ENCODE results near the gene CPVL.
"Not testable (repeated sequence)": the region's sequence is repeated elsewhere in the genome, so short reads cannot be mapped to it uniquely, and the experiment has no call there.

The CPVL gene

DNA sequence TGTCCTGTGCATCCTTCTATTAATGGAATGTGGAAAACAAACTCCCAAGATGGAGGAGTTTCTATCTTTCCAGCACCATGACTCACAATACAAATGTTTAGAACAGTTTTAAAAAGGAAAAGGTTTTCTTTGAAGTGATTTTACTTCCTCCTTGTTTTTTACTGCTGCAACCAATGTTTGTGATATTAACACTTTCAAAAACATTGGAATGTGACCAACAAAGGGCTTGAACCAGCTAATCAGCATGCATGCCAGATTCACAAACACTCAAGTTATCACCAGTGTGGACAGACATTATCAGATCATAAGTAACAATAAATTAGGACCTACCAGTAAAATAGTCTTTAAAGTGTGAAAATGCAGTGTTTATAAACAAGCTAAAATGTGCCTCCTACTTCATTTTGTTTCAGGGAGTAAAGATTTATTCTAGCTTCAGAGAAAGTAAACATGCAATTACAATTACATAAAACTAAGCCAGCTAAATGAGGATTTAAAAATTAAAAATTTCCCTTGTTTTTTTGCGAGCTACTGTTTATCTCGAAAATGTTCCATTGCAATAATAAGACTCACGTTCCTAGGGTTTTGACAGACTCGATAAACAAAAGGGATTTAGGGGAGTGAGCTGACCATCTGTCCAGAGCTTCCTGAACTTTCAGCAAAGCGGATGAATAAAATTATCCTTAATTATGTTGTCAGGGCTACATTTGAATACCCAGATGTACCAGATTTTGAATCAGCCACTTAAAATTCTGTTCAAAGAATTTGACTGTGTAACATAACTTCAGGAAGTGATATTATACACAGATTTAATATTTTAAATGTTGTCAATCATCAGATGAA is 29.8 kb downstream of the CPVL start:
- no peak for DNase-seq

DNA sequence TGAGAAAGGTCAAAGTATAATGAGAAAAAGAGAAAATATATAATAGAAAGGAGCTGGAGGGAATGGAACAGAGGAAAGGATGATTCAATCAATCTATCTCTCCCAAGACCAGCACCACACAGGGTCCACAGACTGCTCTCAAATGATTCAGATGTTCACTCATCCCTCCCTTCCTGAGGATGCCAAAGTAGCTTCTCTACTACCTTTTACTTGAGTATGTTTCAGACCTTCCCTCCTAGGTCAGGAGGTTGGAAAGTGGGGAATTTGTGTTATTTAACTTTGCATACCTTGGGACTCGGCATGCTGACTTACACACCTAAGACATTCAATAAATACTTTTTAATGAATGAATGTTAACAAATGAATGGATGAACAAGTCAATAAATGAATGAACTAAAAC is 30.6 kb downstream of the CPVL start:
- DNase-seq = no peak

DNA sequence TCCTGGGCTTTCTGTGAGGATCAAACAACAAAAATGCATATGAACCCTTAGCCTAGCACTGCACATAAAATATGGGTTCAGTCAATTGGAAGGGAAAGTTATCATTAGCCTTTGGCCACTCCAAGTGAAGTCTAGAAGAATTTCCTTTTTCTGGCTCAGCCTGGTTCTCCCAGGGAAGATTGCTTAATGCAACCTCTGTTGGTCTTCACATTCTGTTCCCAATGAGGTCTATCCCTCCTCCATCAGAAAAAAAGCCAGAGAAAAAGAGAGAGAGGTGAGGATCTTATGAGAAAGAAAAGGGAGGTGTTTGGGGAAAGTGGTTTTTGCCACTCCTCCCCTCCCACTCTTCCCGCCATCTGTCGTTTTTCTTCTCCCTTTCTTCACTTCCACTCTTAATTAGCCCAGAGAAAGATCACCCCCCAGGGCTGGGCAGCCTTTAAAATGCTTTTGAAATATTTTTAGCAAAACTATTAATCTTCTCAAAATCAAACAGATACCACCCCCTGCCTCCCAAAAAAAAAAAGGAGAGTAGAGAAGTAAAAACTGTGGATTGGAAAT is 31.1 kb downstream of the CPVL start:
- DNase-seq = no peak

DNA sequence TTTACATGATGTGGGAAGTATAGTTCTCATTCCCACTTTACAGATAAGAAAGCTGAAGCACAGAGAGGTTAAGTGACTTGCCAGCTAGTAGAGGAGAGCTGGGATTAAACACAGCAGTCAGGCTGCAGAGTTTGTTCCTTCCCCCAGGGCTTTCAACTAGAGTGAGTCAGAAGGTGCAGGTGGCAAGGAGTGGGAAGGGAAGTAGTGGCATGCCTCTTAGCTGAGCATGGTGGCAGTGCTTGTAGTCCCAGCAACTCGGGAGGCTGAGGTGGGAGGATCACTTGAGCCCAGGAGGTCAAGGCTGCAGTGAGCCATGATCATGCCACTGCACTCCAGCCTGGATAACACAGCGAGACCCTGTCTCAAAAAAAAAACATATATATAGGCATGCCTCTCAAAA is 32.1 kb downstream of the CPVL start:
- not testable (repeated sequence) for DNase-seq

DNA sequence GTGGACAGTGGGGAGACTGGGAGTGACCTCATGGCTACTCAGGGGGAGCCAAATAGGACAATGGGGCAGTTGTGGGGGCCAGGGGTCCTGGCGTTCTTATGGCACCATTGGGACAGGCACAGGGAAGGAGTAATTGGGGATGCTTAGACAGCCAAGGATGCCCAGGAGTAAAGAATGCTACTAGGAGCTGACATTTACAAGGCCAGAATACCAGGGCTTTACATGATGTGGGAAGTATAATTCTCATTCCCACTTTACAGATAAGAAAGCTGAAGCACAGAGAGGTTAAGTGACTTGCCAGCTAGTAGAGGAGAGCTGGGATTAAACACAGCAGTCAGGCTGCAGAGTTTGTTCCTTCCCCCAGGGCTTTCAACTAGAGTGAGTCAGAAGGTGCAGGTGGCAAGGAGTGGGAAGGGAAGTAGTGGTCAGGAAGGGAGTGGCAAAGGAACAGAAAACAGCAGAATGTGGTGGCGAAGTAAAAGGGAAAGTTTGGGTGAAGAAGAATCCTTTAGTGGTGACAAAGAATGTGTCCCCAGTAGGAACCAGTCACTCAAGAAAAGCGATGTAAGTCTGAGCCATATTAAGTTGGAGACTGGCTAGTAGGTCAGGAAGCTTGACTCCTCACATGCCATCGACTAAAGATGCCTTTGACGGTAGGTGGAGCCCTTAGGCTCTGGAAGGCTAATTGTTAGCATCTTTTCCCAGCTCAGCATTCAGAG is 32.8 kb downstream of the CPVL start:
- peak; percentile 35 to 52 for DNase-seq

DNA sequence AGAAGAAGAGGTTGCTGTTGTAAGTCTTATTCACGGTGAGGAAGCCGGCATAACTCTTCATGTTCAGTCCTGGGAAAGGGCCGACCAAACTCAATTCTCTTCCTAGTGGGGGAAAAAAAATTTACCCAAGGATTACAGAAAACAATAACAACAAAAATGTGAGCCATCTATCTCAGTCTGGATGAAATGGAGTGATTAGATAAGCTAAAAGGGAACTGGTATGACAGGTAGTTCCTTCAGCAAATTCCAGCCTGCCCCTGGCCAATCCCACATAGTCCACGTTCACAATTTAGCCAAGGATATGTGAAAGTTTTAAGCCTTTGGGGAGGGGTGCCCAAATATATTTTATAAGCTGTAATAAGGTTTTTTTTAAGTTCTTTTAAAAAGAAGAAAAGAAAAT is 33.6 kb downstream of the CPVL start:
- DNase-seq = no peak

DNA sequence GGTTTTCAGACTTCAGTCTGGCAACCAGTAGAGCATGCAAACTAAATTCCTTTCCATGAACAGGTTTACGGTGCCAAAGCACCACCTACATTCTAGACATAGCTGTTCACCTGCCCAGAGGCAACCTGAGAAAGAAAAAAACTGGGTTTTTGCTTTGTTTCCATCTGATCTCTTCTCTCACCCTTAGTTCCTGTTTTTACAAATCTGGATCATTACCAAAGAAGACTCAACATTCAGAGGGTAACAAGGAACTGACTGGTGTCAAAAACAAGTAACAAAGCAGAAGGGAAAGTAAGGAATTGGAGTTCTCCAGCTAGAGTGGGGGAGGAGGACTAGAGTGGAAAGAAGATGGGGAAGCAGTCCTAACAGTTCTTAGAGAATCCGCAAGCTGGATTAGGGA is 36.4 kb downstream of the CPVL start:
- peak; percentile 73 to 76 for DNase-seq

DNA sequence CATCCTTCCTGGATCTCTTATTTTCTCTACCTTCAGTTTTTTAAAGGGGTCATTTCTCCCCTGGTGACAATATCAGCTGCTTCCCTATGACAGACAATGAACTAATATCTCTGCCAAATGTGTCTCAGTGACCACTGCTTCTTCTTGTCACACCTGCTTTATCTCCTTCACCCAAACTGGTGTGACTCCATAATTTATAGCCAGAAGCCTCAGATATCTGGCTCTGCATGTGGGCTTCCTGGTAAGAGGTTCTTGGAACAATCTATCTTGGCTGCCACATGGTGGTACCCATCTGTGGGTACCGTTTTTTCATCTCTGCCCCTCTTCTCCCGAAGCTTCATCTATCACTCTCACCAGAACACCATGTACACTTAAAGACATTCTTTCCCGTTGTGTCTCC is 37.0 kb downstream of the CPVL start:
- DNase-seq = no peak

DNA sequence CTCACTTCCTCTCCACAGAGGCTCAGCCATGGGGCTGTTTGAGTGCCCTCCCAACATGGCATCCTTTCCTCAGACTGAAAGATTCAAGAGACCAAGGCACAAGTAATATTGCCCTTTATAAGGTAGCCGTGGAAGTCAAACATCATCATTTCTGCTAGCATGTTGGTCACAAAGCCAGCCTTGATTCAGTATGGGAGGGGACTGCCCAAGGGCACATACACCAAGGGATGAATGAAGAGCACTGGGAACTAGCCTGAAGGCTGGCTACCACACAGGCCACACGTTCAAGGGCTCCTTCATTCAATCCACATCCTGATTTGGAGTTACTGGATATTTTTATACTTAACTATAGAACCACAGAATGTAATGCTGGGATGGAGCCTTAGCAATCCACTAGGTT is 39.3 kb downstream of the CPVL start:
- DNase-seq = no peak

DNA sequence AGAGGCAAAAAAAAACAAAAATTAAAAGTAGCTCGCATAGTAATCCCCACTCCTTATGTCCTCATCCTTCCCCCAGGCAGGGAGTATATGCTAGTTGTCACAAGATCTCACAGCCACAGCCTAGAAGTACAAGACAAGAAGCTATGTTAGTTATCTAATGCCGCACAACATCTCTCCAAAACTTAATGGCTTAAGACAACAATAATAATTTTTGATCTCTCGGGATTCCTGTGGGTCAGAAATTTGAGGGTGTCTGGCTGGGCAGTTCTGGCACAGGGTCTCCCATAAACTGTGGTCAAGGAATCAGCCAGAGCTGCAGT is 39.7 kb downstream of the CPVL start:
- no peak for DNase-seq

DNA sequence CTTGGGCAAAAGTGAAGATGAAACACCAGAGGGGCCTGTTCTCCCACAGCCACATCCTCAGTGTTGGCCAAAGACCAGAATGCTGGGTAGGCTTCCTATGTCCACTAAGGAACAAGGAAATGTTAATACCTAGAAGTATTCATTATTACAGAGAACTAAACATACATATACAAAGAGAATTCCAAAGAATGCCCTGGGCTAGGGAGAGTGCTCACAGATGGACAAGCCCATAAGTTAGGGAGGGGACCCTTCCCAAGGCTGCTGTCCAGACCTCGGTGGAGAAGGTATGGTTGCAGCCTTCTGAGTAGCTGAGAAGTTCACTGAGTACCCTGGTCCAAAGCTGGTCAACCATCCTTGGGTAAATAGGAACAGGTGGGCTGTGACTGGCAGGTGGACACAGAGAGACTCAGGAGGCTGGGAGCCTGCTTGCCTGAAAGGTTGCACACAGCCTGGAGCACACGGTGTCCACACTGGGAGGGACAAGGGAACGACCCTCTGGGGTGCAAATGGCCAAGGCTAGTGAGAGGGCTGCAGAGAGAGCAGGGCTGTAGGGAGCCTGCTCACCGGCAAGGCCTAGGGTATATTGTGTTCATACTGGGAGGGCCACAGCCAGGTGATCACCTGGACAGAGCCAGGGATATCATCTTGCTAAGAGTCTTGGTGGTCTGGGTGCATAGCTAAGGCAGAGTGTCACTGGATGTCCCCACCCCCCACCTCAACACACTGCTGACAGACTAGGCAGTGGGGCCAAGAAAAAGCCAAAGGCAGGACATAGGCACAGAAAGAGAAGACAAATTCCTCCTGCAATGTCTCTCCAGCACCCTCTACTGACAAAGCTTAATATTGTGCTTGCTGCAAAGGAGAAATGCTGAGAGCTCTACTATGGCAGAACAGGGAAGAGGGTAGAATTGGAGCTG is 40.3 kb downstream of the CPVL start:
- DNase-seq = peak; percentile 60 to 88

DNA sequence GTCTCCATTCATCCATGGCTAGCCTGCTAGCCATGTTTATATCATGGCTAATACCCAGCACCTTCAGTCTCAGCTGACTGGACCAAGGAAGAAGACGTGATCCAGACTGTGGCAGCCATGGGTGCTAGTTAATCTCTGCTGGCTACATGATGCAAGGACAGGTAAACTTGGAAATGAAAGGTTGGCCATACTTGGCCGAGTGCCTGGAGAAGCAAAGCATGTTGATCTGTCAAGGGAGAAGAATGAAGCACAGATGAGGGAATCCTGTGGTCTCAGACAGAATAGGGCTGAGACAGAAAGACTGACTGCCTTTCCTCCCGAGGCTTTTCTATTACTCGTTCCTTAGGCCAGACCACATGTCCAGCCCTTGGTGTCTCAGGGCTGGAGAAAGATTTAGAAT is 41.1 kb downstream of the CPVL start:
- no peak for DNase-seq

DNA sequence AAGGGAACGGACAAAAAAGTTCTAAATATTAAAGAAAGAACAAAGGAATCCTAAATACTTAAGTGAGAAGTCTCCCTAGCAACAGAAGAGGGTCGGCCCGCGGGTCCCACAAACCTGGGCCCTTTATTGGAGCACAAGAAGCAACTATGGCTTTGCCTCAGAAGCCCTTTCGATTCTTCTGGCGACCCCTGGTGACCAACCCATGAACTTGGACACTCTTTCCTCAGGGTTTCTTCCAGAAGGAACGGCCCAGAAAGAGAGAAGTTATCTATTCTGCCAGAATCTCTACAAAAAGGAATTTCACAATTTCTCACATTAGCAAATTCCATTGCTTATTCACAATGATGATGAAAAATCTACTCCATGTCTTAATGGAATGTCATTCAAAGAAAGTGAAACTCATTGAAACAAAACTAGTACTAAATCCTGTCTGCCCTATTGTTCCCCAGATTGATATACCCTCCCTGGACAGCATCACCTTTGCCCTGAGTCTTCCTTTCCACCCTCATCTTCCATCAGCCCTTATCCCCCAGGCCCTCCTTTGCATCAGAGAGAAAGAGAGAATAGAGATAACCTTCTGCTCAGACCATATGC is 43.7 kb downstream of the CPVL start:
- peak; percentile 88 to 93 for DNase-seq

DNA sequence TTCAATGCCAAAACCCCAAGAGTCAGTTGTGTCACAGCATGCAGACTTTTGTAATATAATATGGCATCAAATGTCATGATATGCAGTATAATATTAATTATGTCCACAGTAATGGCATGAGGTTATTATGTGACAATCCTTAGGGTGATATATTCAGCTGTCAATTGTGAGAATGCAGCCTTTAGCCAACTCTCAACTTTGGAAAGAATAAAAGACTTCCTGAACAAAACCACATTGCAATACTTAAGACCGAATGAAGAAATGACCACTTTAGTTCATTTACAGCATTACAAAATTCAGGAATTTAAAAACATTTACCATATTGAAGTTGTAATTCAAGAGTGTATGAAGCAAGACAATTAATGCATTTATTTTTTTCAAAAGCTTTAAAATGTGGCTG is 45.4 kb downstream of the CPVL start:
- DNase-seq = peak; percentile 70 to 71

DNA sequence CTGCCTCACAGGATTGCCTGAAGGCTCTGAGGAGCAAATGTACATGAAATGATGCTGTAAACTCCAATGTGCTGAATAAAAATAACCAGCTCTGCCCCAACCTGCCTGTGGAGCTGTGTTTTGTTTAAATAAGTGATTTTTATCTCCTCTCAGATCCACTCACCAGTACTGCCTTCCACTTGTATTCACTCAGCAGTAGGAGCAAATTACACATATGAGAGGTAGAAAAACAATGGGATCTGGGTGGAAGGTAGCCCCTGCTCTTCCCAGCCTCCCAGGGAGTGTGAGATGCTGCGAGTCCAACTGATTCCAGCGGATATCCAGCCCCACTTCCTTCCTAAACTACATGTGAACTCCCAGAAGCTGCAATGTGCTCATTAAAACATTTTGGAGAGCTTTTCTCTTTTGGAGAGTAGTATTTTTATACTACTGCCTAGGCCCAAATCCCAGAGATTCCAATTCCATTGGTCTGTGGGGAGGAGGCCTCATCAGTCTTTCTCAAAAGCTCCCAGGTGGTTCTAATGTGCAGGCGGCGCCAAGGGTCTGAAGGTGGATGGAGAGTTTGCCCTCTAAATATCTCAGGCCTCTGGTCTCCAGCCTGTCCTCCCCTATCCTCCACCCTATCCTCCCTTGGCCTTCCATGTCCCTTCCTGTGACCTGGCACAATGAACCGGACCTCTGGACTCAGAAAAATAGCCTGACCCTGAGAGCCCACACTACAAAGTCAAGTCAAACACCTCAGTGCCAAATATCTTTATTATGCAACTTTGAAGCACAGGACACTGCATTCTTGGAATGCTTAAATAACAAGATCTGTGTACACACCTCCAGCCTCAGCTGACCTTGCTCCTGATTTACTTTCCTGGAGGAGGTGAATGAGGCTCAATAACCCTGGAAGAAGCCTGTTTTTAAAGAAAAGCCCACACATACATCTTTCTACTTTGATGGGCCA is 46.2 kb downstream of the CPVL start:
- DNase-seq = no peak

DNA sequence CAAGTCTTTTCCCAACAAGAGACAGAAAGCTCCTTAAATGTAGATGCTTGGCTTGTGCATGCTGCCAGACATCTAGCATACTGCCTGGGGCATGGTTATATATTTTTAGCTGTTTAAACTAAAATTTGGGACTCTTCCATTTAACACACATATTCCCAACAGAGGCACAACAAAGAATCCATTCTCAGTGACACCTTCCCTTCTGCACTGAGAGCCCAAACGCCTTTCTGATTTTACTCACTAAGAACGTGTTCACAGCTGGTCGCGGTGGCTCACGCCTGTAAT is 49.9 kb downstream of the CPVL start:
- no peak for DNase-seq

DNA sequence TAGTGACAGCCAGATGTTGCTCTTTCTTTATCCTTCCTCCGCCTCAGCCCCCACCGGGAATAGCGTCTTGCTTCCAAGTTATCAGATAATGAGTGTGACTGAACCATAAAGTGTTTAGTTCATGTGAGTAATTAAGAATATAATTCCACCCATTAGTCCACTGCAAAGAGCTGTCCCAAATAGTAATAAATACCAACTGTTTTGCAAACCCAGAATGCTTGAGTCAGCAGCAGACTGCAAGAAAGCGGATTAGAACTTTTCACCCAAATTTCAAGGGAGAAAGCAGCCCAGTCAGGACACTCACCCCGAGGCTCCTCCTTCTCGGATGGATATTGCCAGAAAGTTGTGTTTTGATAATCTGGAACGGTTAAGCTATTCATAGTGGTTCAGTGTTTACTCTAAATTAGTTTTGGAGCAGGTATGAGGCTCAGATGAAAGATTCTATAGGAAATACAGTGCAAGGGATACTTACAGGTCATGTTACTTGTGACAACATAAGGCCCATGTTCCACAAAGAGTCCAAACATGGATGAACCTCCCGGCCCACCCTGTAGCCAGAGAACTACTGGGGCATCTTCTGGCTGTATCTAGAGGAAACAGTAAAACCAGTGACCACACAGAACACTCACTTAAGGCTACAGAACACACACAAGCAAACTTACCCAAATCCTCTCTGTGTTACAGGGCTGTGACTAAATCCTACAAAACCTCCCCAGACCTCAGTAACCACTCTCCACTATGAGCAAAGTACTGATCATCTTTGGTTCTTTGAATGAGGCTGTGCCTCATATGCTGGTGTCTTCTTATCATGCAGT is 50.5 kb downstream of the CPVL start:
- DNase-seq = no peak

DNA sequence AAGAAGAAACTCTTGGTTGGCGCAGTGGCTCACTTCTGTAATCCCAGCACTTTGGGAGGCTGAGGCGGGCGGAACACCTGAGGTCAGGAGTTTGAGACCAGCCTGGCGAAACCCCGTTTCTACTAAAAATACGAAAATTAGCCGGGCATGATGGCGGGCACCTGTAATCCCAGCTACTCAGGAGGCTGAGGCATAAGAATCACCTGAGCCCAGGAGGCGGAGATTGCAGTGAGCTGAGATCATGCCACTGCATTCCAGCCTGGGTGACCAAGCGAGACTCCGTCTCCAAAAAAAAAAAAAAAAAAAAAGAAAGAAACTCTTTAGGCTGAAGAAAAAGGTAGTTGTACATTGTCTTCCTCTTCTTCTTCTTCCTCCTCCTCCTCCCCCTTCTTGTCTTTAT is 53.2 kb downstream of the CPVL start:
- not testable (repeated sequence) for DNase-seq

DNA sequence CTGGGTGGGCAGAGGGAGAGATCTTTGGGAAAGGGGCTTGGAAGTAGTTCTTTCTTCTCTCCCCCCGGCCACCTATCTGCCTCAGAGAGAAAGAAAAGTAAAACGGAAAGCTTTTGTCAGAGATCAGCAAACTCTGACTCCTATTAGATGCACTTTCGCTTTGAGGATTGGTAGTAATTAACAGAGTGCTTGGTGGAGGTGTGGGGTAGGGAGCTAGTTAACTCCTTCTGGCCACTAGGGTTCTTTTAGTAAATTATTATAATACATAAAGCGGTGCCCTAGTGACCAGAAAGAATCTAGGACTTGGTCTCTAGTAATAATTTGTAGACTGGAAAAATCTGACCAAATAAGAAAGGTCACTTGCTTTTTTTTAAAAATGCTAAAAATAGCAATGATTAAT is 54.6 kb downstream of the CPVL start:
- no peak for DNase-seq

DNA sequence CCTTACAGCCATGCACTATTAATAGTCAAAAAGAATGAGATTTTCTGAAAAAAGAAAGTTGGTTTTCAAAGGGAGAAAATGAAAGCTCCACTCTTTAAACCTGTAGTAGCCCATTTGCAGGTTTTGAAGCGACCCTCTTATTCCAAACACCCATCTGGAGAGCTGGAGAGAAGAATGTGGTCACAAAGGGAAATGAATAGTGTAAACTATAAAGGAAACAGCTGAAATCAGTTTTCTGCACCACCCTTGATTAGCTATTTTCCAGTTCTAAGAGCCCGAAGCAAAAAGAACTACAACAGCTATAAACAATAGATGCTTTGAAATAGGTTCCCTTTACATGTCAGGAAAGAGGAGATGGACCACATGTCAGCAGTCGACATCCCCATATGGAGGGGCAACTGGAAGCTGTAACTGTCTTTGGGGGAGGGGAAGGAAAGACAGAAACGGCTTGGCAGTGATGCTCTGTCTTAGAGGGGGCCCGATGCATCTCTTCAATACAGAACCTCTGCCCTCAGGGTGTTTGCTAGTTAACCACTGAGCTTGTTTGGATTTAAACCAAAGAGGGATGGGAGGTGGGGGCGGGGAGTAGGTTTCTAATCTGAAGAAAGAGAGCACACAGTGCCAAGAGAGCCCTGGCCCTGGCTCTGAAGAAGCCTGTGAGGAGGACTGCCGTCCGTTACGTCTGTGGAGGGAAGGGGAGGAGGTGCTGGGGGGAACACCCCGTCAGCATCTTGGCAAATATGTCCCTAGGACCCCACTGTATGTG is 55.3 kb downstream of the CPVL start:
- no peak for DNase-seq
